NCI-H69 (cell line): ENCODE measurements around the gene TRPM3.
A peak's percentile ranks its signal among the peaks of the same experiment; 100 is the strongest.
"Not testable (repeated sequence)": the region's sequence is repeated elsewhere in the genome, so short reads cannot be mapped to it uniquely, and the experiment has no call there.

Source experiments
- DNase-seq: peaks from one replicate; lab custom pipeline; 2025; lab: John Stamatoyannopoulos, UW

TRPM3 gene

DNA sequence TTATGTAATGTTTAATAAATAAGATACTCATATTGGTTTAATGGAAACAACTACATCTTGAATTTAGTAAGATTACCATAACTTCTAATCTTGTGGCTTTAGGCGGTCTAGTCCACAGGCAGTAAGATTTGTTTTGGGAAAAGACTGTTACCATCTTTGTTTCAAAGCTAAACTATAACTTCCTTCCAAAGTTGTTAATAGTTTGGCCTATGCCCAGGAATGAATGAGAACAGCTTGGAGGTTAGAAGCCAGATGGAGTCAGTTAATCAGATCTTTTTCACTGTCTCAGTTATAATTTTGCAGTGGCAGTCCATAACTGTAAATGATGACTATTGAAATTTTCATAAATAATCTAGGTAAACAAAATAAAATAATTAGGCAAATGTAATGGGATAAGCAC, 465.1 kb downstream of the TRPM3 start:
- no peak for DNase-seq

GRCh38 chr9:70654144-70654543, 467.3 kb downstream of the TRPM3 start:
- DNase-seq: no peak

DNA sequence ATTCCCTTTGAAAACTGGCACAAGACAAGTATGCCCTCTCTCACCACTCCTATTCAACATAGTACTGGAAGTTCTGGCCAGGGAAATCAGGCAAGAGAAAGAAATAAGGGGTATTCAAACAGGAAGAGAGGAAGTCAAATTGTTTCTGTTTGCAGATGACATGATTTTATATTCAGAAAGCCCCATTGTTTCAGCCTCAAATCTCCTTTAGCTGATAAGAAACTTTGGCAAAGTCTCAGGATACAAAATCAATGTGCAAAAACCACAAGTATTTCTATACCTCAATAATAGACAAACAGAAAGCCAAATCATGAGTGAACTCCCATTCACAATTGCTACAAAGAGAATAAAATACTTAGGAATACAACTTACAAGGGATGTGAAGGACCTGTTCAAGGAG, 476.8 kb downstream of the TRPM3 start:
- not testable (repeated sequence) for DNase-seq

DNA sequence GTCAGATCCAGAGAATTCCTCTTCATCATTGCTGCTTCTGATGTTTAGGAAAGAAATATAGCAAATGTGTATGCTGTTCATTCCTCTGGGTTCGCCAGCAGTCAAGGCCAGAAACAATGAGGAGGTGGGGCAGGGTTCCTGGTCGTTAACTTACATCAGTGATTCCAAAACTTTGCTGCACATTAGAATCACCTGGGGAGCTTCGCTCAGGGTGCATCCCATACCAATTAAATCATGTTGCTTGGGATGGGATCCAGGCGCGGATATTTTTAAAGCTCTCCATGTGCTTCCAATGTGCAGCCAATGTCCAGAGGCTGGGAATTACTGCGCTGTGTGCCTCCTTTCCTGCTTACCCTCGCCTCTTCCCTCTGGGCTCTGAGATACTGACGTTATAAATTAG, 479.1 kb downstream of the TRPM3 start:
- DNase-seq: no peak

GRCh38 chr9:70641631-70642030, 479.8 kb downstream of the TRPM3 start:
- peak; percentile 55 for DNase-seq

- no peak for DNase-seq
Measured at GRCh38 chr9:70641031-70641430, 480.4 kb downstream of the TRPM3 start.

- peak; percentile 59 for DNase-seq
Measured at GRCh38 chr9:70639853-70640814, 481.3 kb downstream of the TRPM3 start.

DNA sequence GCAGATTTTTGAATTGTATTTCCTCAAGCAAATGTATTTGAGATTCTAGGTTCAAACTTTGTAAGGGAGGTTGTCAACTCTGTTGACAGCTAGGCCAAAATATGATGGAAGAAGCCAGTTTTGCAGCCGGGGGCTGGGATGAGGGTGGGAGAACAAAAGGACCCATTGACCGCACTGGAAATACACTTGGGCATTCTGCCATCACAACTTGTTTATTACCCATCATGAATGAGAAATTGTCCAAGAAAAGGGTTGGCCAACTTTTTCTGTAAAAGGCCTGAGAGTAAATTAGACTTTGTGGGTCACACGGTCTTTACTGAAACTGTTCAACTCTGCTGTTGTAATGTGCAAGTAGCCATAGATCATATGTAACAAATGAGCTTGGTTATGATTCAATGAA, 485.6 kb downstream of the TRPM3 start:
- DNase-seq: no peak

DNA sequence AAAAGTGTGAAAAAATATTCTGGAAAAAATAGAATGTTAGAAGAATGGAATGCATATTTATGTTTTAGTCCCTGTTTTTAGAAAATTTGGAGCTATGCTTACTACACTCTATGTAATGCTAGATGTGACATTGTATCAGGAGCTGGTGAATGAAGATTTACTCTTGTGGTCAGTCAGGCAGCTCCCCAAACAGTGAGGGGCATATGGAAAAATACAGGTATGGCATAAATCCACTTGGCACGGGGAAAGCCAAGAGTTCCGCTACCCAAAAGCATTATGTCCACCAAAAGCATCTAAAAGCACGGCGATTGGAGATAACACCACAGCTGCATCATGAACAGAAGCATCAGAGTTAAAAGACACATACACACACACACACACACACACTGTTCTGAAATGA, 486.7 kb downstream of the TRPM3 start:
- no peak for DNase-seq

GRCh38 chr9:70630971-70631370, 490.4 kb downstream of the TRPM3 start:
- no peak for DNase-seq

DNA sequence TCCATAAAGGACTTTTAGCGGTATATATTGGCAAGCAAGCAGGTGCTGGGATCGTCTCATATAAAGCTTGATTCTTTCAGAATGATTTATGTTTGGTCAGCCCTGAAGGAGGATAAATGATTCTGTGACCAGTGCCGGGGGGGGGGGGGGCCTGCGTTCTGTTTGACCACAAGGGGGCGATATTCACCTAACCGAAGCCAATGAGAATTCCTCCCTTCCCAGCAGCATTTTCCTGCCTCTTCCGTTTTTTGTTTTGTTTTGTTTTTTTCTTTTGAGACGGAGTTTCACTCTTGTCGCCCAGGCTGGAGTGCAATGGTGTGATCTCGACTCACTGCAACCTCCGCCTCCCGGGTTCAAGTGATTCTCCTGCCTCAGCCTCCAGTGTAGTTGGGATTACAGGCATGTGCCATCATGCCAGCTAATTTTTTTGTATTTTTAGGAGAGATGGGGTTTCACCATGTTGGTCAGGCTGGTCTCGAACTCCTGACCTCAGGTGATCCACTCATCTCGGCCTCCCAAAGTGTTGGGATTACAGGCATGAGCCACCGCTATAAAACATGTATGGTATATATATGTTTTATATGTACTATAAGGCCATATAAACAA, 492.2 kb downstream of the TRPM3 start:
- peak; percentile 61 for DNase-seq

DNA sequence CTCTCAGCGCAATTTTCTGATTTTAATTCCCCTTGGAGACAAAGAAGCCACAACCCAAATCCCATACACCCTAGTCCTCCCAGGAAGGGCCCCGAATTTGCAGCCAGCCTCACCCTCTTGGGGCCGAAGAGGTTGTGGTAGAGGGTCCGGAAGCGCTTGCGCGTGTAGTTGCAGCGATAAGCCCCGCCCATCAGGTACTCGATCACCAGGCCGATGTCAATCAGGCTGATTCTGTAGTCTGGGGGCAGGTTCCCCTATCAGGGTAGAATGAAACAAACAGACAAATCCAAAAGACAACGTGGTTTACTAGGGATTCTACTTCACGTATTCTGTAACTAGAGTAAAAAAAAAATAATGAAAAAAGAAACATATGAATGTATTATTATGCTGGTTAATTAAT, 496.3 kb downstream of the TRPM3 start:
- no peak for DNase-seq

DNA sequence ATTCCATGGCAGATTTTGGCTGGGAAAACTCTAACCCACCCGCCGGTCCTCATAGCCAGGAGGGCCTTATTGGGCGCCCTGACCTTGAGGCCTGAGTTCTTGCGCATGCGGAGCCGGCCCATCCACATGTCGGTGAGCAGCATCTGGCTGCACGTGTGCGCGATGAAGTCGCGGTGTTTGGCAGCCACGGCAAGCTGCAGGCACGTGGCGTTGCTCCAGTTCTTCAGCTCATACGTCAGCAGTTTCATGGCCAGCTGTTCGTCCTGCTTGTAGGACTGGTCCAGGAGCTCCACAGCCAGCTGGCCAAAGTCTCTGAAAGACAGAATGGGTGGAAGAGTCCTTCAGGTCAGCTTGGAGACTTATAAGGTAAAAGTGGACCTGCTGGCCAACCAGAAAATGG, 502.6 kb downstream of the TRPM3 start:
- DNase-seq: no peak

DNA sequence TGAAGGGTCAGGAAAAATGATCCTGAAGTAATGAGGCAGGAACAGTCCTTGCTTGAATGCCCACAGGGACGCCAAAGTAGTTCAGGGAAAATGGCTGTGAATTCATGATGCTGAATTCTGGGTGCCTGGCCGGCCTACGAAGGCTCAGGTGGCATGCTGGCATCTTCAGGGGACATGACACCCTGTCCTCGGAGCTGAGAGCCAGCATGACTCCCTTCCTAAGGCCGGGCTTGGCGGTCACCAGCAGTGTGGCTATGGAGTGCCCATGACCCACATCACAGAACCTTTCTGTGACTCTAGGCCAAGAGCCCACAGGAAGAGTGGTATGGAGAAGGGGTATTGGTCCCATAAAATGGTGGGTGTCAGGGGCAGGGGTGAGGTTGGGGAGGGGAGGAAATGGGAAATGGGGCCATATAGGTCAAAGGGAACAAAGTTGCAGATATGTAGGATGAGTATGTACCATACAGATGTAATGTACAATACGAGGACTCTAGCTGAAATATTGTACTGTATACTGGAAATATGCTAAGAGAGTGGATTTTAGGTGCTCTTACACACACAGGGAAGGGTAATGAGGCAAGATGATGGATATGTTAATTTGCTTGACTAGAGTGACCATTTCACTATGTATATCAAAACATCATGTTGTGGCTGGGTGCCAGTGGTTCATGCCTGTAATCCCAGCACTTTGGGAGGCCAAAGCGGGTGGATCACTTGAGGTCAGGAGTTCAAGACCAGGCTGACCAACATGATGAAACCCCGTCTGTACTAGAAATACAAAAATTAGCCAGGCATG, 504.2 kb downstream of the TRPM3 start:
- no peak for DNase-seq

- DNase-seq: no peak
Measured at GRCh38 chr9:70616228-70616990, 505.0 kb downstream of the TRPM3 start.

GRCh38 chr9:70615464-70616138, 505.8 kb downstream of the TRPM3 start:
- DNase-seq: no peak

DNA sequence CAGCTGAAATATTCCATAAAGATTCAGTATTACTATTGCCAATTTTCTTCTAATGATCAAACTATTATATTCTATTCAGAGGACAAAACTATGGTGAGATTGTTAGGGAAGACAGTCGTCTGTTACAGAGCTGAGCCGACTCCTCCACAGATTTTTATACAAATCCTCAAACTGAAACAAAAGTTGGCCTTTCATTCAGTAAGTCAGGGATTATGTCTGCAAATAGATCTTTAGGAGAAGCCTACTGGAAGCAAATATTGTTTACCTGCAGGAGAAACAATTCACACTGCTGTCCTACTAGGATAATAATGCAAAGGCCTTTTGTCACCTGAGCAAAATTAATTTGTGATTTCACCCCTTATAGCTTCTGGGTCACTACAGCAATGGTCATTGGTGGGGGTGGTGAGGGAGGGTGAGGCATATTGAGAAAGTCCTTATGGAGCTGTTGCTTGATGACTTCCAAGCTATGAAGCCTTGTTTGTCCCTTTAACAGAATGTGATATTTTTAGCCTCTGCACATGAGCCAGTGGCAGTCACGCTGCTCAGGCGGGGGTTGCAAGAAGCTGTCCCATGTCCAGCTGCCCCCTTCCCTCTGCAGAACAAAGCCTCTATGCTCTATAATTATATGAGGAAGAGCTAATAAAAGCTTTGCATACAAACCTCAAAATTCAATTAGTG, 506.5 kb downstream of the TRPM3 start:
- peak; percentile 38 for DNase-seq

DNA sequence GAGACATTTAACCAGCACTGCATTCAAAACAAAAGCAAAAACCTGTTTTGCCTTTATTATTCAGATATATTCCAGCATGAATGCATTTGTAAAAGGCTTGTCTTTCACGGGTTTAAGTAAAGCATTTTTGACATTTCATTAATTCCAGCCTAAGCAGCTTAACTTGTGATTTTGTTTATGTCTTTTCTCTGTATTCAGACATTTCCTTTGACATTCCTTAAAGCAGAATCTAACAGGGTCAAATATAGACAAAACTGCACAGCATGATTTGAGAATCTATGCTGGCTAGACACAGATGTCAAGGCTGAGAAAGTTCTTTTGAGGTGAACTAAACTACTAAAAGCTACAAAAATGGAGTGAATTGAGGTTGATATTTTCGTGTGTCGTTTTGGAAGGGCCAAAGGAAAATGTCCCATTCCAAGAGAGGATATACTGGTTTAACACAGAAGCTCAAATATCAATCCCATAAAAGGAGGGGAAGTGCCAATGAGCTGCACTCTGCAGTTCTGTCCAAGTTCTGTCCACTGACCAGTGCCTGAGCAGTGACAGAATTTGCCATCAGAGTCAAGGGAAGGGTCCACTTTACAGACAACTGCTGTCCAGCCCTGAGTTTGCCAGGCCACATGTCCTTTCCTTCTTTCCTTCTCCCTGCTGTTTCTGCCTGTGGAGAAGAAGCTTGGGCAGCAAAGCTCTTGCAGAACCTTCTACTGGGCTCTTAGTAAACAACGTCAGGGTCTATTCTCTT, 508.2 kb downstream of the TRPM3 start:
- DNase-seq: no peak

DNA sequence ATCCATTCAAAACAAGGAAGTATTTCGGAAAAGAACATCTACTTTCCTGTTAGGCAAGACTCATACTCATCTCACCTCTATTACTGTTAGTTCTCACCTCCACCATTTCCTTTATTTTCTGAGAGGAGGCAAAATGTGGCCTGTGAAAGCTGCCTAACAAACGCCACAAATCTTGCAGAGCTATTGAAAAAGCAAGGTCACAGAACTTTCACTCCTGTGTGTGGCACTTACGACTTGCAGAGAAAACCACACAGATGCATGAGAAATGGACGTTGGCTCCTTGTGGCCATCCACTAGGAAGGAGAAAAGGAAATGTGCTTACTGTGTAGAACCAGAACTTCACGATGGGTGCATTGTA, 511.2 kb downstream of the TRPM3 start:
- DNase-seq: no peak
